GM18873 (cell line): ENCODE data around the gene CAMKK2.
"Not testable (repeated sequence)": the region's sequence is repeated elsewhere in the genome, so short reads cannot be mapped to it uniquely, and the experiment has no call there.

Experiments used
- ATAC-seq: cut with Tn5 transposase; IDR thresholded peaks from one replicate; pipeline ENCODE4 v1.9.1; 2021; ENCODE audit warnings: mild to moderate bottlenecking, moderate library complexity, moderate number of reproducible peaks; ENCODE audit not compliant: unreplicated experiment, low FRiP score

Gene CAMKK2

DNA sequence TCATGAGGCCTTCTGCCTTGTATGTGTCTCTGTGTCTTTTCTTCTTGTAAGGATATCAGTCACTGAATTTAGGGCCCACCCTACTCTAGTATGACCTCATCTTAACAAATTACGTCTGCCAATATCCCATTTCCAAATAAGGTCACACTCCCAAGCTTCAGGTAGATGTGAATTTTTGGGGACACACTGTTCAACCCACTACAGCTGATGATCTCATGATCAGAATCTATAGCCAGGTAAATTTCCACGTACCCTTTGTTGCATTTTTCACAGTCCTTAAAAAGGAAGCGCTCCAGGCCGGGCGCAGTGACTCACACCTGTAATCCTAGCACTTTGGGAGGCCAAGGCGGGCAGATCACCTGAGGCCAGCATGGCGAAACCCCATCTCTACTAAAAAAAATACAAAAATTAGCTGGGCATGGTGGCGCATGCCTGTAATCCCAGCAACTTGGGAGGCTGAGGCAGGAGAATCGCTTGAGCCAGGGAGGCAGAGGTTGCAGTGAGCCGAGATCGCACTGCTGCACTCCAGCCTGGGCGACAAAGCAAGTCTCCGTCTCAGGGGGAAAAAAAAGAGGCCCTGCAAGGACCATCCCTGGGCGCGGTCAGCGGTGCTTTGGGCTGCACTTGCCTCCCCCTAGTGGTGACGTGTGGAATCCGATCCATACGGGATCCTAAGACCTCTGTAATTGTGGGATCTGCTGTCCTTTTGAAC lies 66.5 kb downstream of the CAMKK2 start:
- ATAC-seq = not testable (repeated sequence)

DNA sequence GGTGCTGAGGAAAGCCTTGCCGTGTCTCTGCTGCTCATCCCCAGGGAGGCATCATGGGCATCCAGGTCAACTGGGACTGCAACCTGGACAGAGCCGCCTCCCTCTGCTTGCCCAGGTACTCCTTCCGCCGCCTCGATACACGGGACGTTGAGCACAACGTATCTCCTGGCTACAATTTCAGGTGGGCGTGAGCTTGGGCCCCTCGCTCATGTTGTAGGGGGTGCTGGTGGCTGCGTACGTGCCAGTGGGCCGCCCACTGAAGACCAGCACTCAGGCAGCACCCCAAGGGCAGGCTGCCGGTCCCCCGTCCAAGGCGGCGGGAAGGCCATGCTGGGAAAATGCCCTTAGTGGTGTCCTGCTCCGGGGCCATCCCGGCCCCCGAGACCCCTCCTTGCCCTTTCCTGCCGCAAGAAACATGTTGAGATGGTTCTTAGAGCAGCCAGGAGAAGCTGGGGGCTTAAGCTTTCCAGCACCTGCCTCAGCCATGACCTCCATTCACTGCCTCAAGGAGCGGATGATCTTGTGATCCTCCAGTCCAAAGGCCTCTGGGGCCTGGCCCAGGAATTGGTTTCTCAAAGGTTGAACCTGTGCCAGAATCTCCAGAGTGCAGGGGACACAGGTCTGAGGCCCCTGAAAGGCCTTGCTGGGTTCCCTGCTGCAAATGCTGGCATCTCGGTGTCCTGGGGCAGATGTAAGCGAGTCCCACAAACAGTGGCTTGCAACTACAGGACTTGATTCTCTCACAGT lies 67.4 kb downstream of the CAMKK2 start:
- ATAC-seq = no peak

DNA sequence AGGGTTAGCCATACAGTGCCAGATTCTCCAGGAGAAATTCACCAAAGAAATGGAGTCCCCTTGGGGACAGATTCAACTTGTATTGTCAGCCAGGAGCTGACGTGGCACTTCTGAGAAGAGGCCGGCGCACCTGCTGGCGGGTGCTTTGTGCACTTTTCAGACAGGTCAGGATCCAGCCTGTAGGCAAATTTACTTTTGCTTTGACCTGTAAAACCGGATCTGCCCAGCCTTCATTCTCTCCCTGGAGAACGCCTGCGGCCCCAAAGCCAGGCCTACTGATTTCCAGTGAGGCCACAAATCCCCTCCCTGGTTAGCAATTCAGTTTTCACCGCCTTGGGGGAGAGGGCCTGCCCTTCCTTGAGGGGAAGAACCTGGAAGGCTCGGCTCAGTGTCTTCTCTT lies 69.2 kb downstream of the CAMKK2 start:
- ATAC-seq = peak; percentile 71

DNA sequence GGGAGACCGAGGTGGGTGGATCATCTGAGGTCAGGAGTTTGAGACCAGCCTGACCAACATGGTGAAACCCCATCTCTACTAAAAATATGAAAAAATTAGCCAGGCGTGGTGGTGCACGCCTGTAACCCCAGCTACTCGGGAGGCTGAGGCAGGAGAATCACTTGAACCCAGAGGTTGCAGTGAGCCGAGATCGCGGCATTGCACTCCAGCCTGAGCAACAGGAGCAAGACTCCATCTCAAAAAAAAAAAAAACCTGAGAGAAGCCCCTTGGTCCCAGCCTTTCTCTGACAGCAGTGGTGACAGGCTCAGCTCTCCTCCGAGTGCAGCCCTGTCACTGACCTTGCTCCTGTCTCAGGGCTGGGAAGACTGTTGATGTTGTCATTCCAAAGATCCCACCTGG lies 69.6 kb downstream of the CAMKK2 start:
- peak; percentile 23 for ATAC-seq

DNA sequence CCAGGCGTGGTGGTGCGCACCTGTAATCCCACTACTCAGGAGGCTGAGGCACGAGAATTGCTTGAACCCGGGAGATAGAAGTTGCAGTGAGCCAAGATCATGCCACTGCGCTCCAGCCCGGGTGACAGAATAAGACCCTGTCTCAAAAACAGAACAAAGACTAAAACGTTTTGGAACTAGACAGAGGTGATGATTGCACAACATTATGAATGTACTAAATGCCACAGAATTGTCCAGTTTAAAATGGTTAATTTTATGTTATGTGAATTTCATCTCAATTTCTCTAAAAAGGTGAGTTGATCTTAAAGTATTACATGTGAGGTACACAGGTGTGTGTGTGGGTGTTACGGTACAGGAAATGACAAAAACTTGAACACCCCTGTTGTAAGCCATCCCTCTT lies 70.1 kb downstream of the CAMKK2 start:
- ATAC-seq = no peak

DNA sequence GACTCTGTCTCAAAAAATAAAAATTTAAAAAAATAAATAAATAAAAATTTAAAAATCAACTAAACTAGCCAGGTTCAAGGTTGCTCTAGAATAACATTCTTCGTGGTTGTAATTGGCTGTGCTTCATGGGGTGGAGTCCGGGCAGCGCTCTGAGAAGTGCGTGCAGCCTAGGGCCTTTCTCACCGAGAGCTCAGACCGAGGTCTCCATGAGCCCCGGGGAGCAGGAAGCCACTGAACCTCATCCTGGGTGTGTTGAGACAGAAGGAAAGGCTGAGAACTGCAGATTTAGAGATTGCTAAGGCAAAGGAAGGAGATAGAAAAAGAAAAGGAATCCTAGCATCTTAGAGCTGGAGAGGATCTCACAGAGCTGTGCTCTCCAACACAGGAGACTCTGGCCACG lies 71.9 kb downstream of the CAMKK2 start:
- ATAC-seq = no peak

DNA sequence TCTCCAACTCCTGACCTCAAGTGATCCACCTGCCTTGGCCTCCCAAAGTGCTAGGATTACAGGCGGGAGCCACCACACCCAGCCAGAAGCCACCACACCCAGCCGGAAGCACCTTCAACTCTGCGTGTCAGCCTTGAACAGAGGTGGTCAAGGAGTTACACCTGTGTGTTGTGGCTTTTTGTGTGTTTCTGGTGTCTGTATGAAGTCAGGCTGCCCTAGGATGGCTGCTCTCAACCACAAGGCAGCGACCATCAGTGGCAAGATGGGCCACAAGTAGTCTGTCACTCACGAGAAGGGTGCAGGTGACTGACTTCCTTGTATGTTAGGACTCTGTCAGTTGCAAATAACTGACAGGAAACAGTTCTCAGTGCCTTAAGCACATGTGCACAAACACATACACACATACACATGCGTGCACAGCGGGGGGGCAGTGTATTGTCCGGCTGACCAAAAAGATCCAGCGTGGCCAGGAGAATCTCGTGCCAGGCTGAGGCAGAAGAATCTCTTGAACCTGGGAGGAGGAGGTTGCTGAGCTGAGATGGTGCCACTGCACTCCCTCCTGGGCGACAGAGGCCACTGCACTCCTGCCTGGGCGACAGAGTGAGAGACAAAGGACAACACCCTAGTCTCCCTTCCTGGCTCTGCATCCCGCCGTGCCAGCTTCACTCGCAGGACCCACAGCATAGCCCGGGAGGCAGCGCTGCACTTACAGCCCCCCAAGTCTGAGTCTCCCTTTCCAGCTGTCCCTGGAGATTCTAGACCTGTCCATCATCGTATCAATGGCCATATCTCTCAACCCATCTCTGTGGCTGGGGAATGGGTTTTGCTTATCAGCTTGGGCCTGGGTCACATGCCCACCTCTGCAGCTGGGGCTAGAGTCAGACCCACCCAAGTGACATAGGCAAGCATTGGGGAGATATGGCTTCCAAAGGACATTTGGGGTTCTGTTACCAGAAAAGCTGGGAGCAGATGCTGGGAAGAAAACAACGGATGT lies 72.9 kb downstream of the CAMKK2 start:
- ATAC-seq = no peak

DNA sequence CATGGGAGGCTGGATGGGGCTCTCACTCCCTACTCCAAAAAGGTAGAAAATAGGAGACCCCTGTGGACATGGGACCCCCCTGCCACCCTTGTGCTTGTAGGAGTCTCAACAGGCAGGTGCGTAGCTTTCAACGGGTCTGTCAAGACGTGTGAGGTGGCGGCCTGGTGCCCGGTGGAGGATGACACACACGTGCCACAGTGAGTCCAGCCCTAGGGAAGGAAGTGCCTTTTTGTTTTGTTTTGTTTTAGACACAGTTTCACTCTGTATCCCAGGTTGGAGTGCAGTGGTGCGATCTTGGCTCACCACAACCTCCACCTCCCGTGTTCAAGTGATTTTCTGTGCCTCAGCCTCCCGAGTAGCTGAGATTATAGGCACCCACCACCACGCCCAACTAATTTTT lies 73.7 kb downstream of the CAMKK2 start:
- no peak for ATAC-seq

DNA sequence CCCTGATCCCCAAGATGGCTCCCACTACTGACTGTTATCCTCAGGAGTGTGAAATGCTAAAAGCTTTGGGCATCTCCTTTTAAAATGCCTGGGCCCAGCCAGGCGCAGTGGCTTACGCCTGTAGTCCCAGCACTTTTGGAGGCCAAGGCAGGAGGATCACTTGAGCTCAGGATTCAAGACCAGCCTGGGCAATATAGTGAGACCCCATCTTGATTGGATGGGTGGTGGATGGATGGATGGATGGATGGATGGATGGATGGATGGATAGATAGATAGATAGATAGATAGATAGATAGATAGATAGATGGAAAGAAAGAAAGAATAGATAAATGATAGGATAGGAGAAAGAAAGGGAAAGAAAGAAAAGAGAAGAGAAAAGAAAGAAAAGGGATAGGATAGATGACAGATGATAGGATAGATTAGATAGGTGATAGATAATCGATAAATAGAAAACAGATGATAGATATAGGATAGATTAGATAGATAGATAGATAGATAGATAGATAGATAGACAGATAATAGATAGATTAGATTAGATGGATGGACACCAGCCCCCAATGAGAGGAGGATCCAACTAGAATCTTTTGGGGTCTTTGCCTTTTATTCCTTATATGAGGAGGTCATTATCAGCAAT lies 77.0 kb downstream of the CAMKK2 start:
- ATAC-seq = no peak

DNA sequence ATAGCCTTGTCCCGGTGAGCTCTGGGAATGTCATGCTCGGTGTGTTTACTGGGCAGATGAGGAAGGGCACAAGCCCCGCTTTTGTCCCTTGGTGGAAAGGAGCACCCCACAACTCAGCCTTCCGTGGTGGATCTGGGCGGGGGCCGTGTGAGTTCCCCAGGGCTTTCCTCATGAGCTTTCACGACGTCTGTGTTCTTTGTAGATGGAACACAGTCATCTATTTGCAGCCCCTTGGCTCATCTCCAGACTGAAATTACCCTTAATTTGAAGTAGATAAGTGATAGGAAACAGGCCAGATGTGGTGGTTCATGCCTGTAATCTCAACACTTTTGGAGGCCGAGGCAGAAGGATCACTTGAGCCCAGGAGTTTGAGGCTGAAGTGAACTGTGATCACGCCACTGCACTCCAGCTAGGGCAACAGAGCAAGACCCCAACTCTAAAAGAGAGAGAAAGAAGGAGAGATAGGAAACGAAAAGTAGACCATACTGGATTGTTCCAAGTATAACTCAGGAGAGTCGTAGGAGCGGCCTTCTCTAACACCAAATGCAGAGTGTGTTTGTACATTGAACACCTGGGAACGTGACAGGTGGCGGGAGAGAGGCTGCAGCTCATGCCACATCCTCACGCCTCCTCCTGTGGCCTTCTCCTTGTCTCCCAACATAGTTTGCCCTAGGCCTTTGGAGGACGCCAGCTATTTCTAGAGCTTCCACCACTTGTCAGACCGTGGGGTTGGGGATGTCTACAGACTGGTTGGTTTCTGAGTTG lies 77.7 kb downstream of the CAMKK2 start:
- ATAC-seq = no peak

DNA sequence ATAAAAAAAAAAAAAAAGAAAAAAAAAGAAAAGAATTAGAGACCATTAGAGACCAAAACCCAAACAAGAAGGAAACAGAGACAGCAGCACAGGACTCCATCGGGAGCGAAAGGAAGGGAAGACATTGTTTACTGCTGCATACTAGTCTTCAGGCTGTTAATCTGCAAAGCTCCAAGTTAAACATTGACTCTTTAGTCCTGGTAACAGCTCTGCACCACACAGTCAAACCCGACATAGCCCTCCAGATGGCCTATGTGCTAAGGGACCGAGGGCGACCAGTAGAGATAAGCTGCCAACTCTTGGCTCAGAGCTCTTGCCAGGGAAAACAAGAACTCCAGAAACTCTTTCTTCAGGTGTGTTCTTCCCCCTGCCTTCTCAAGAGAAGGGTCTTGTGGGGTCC lies 78.7 kb downstream of the CAMKK2 start:
- no peak for ATAC-seq

DNA sequence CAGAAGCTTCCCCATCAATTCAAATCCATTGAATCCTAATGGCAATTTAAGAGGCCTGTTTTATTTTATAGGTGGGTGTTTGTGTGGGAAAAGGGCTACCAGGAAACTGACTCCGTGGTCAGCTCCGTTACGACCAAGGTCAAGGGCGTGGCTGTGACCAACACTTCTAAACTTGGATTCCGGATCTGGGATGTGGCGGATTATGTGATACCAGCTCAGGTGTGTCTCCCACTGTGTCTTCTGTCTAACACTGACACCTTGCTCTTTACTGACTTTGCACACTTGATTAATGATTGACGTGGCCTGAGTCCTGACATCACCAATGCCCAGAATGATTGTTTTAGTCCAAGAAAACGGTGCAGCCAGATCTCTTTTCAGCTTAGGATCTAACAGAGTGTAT lies 79.4 kb downstream of the CAMKK2 start:
- ATAC-seq = no peak

DNA sequence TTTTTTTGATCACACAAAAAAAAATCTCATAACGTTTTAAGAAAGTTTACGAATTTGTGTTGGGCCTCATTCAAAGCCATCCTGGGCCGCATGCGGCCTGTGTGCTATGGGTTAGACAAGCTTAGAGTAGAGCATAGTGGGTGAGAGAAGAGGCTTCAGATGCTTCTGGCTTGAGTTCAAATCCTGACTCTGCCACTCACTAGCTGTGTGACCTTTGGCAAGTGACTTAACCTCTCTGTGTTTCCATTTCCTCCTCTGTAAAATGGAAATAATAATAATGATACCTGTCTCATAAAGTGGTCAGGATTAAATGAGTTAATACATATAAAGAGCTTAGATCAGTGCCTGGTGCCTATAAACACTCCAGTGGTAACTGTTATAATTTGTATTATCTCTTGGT lies 80.4 kb downstream of the CAMKK2 start:
- no peak for ATAC-seq

DNA sequence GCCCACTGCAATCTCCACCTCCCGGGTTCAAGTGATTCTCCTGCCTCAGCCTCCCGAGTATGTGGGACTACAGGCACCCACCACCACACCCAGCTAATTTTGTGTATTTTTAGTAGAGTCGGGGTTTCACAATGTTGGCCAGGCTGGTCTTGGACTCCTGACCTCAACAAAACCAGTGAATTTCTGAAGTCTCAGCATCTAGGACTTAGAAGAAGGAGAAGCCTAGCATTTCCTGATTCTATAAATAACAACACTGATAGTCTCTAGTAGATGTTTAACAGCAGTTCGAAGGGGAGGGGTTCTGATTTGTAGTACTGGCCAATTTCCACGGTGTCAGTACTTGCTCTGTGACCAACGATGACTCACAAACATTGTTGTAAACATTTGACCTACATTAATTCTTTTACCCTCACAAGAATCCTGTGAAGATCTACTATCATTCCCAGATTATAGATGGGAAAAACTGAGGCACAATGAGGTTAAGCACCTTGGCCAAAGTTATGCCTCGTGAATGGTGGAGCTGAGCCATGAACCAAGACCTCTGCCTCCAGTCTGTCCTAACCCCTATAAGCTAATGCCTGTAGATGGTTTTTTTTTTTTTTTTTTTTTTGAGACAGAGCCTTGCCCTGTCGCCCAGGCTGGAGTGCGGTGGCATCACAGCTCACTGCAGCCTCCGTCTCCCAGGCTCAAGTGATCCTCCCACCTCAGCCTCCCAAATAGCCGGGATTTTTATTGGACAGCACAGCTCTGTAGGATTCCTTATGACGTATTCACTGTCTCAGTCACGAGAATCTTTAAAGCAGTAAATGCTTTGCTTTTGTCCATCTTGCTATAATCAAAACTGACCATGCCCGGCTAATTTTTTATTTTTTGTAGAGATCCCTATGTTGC lies 81.4 kb downstream of the CAMKK2 start:
- no peak for ATAC-seq

DNA sequence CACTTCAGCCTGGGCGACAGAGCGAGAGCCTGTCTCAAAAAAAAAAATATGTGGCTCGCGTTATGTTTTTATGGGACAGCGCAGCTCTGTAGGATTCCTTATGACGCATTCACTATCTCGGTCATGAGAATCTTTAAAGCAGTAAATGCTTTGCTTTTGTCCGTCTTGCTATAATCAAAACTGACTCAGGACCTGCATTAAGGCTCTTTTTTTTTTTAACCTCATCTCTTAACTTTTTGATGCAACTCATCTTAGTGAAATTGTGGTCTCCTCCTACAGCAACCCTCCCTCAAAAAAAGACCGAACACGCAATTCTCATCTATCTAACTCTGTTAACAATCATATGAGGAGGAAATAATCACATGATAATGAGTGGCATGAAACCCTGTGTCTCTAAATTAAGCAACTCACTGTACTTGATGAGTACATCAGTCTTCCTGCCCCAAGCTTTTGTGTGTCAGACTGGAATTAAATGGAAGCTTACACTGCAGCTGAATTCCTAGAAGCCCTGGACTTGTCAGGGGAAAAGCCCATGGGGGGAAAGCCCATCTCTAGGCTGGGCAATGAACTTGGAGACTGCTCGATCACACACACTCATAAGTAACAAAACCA lies 82.2 kb downstream of the CAMKK2 start:
- no peak for ATAC-seq

DNA sequence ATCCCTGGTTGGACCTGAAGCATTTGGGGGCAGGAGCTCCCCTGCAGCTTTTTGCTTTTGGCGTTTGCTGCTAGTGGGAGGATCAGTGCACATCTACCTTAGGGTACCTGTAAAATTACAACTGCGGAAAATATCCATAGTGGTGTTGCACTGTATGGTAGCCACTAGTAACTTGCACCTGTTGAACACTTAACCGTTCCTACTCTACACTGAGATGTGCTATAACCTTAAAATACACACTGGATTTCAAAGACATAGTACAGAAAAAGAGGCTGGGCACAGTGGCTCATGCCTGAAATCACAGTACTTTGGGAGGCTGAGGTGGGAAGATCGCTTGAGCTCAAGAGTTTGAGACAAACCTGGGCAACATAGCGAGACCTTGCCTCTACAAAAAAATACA lies 83.6 kb downstream of the CAMKK2 start:
- no peak for ATAC-seq

DNA sequence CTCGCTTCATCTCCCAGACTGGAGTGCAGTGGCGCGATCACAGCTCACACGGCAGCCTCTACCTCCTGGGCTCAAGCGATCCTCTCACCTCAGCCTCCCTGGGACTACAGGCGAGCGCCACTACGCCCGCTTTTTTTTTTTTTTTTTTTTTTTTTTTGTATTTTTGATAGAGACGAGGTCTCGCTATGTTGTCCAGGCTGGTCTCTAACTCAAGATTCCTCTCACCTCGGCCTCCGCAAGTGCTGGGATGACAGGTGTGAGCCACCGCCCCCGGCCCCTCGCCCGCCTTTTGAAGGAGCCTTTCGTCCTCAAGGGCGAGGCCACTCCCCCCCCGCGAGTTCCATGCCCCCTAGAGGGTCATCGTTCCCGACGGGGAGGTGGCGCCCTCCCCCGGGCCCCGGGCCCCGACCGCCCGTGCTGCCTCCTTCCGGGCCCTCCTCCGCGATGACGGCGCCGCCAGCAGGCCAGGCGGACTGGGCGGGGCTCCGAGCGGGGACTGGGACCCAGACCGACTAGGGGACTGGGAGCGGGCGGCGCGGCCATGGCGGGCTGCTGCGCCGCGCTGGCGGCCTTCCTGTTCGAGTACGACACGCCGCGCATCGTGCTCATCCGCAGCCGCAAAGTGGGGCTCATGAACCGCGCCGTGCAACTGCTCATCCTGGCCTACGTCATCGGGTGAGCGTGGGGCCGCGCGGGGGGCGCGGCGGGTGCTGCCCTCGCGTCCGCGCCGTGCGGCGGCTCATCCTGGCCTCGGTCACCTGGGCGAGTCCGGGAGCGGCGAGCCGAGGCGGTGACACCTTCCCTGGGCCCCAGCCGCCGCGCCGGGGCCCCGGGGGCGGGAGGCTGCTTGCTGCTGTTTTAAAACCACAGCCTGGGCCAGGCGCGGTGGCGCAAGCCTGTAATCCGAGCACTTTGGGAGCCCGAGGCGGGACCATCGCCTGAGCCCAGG lies 86.6 kb downstream of the CAMKK2 start, which contains the start of gene P2RX4:
Gene P2RX4 (plus strand): TSS at position 506 of the 949 bp plus-strand sequence. CDS start 36 bp downstream, at position 542.
- ATAC-seq = peak; percentile 62
